Skeletal muscle cell (primary cell): ENCODE data around the gene EEF1AKMT4.
A peak's percentile ranks its signal among the peaks of the same experiment; 100 is the strongest.
"Not testable (repeated sequence)": the region's sequence is repeated elsewhere in the genome, so short reads cannot be mapped to it uniquely, and the experiment has no call there.

ENCODE experiments used
- DNase-seq: peaks from one replicate; pipeline ENCODE4 v3.0.0-alpha.2; 2010; ENCODE audit warnings: low read depth
- H3K4me3 ChIP-seq: 2 replicates; pipeline ENCODE4 v1.5.1; 2011; ENCODE audit warnings: low read depth, mild to moderate bottlenecking, control low read depth, low read length, moderate library complexity

EEF1AKMT4 gene

DNA sequence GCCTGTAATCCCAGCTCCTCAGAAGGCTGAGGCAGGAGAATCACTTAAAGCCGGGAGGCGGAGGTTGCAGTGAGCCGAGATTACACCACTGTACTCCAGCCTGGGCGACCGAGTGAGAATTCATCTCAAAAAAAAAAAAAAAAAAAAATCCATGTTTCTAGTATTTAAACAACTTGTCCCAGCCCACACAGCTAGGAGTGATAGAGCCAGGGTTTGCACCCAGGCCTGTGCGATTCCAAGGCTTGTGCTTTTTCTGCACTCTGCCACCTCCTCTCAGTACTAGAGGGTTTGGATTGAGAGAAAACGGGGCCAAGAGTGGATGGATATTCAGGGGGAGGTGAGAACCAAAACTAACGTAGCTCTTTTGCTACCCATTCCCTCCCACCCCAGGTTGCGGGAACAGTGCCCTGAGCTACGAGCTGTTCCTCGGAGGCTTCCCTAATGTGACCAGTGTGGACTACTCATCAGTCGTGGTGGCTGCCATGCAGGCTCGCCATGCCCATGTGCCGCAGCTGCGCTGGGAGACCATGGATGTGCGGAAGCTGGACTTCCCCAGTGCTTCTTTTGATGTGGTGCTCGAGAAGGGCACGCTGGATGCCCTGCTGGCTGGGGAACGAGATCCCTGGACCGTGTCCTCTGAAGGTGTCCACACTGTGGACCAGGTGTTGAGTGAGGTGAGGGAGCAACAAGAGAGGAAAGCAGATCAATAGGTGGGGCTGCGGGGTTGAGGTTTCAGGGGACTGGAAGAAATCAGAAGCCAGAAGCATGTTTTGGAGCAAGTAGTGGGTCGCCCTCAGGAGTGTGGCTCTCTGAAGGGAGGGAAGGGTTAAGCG is 7.8 kb downstream of the EEF1AKMT4 start:
- no peak overlapping the region for H3K4me3 ChIP-seq
- DNase-seq: no peak

GRCh38 chr3:184258926-184259325 is 9.5 kb downstream of the EEF1AKMT4 start:
- DNase-seq: no peak
- no peak overlapping the region for H3K4me3 ChIP-seq

GRCh38 chr3:184259396-184259877 is 10.0 kb downstream of the EEF1AKMT4 start:
- DNase-seq: no peak
- H3K4me3 ChIP-seq: no peak overlapping the region

DNA sequence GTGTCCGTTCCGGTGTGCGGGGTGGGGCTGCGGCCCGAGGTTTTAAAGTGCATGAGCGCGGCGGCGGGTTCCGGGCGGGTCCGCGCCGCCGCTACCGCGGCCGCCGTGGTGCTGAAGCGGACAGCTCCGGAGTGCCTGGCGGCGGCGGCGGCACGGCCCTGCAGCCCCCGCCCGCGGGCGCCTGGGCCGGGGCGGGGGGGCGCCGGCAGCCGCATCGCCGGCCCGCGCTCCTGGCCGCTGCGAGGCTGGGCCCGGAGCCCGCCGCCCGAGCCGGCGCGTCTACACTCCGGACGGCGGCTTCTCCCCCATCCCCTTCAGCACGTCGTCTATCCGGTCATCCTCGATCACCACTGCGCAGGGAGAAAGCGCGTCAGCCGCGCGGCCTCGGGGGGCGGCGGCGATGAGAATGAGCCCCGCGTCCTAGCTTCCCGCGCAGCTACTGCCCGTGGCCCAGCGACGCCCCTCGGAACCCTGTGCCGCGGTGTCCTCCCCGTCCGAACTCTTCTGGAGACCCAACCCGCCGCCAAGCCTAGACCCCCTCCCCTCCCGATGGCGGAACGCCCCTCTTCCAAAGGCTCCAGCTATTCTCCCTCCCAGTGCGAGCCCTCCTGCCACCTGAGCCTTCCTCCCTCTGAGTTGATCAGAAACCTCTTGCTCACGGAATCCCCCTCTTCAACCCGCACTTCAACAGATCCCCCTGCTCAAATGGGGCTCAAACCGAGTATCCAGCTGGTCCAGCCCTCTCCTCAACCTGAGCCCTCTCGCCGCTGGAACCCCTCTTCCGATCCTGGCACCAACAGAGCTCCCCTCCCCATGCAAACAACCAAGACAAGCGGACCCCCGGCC is 10.6 kb downstream of the EEF1AKMT4 start:
- peak overlapping the region; percentile 51 for H3K4me3 ChIP-seq
- DNase-seq: no peak

- DNase-seq: no peak
- peak overlapping the region; percentile 51 for H3K4me3 ChIP-seq
These were observed 11.3 kb downstream of the EEF1AKMT4 start for GRCh38 chr3:184260724-184261269.

- no peak for DNase-seq
- peak within 1 kb of the TSS; percentile 51 for H3K4me3 ChIP-seq
These were observed 11.9 kb downstream of the EEF1AKMT4 start, which contains the start of gene CAMK2N2 for GRCh38 chr3:184261270-184261853. TSS of gene CAMK2N2 (minus strand) at chr3:184261553. CDS start at chr3:184261285, 268 bp downstream.

DNA sequence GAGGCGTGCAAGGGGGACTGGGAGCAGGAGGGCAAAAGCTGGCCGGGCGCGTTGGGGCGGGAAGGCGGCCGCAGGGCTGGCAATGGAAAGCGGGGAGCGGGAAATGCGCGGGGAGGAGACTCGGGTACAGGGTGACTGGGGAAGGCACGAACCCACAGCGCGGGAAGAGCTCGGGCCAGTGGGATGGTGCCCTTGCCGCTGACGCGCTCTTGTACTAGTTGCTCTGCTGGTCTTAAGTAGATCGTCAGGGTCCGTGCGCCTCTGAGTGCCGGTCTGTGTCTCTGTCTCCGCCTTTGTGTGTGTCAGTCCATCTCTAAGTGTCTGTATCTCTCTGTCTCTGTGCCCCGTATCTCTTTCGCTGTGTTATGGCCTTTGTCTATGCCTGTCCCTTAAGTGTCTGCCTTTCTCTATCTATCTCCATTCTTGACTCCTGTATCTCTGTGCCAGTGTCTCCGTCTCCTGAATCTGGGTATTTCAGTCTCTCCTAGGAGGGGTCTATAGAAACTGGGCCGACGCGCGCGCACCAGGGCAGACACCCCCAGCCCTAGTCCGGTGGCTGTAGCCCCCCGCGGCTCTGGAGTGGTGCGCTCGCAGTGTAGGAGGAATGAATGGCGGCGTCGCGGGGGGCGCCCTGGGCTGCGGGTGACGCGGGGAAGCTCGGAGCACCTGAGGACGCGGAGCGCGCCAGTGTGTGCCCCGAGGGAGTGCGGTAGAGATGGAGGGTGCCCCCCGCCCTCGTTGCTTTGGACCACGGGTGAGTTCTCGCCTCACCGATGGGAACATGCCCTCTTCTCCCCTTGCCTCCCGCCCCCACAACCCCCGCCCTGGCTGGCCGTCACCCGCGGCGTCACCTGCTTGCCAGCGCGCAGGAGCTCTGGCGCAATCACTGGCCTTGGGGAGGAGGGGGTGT is 12.6 kb downstream of the EEF1AKMT4 start:
- peak overlapping the region; percentile 51 for H3K4me3 ChIP-seq
- DNase-seq: no peak

DNA sequence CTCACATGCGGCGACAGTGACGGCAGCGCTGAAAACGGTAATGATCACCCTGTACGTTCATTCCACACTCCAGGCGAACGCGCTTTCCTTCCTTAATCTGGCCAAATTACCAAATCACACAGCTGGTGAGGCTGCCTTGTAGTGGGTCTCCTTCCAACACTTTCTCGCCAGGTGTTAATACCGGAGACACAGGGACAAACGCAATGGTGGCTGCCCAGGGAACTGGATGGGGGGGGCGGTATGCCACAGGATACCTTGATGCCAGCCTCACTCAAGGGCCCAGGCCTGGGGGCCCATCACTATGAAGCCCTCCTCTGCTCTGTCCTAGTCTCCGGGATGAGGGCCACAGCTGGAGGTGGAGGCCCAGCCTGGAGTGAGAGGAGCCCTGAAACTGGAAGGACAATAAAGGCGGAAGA is 13.3 kb downstream of the EEF1AKMT4 start:
- no peak for DNase-seq
- H3K4me3 ChIP-seq: no peak overlapping the region

DNA sequence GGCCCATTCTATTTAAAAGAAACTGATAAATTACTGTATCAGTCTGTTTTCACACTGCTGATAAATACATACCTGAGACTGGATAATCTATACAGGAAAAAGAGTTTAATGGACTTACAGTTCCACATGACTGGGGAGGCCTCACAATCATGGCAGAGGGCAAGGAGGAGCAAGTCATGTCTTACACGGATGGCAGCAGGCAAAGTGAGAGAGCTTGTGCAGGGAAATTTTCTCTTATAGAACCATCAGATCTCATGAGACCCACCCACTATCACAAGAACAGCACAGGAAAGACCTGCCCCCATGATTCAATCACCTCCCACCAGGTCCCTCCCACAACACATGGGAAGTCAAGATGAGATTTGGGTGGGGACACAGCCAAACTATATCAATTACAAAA is 17.8 kb downstream of the EEF1AKMT4 start:
- DNase-seq, H3K4me3 ChIP-seq: not testable (repeated sequence)

DNA sequence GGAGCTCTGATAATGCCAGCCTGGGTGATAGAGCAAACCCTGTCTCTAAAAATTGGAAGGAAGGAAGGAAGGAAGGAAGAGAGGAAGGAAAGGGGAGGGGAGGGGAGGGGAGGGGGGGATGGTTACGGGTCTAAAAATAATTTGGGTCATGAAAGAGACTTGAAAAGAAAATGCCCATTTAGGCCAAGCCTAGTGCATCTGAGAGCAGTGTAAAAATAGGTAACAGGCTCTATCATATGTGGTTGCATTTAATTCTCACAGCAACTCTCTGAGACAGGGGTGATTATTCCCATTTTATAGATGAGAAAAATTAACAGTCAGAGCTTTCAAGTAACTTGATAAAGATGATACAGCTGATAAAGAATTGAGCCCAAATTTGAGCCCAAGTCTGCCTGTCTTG is 22.8 kb downstream of the EEF1AKMT4 start:
- DNase-seq: no peak
- no peak overlapping the region for H3K4me3 ChIP-seq

GRCh38 chr3:184275381-184275701 is 25.9 kb downstream of the EEF1AKMT4 start:
- H3K4me3 ChIP-seq: no peak overlapping the region
- DNase-seq: no peak

- DNase-seq: no peak
- H3K4me3 ChIP-seq: no peak within 1 kb of the TSS
These were observed 26.8 kb downstream of the EEF1AKMT4 start, which contains the start of gene ECE2 for GRCh38 chr3:184275961-184276910. TSS of gene ECE2 (plus strand) at chr3:184276022. CDS start at chr3:184276154, 132 bp downstream.

GRCh38 chr3:184277366-184277765 is 27.9 kb downstream of the EEF1AKMT4 start:
- no peak for DNase-seq

GRCh38 chr3:184282941-184283340 is 33.5 kb downstream of the EEF1AKMT4 start:
- no peak overlapping the region for H3K4me3 ChIP-seq
- DNase-seq: no peak

More at GRCh38 chr3:184277366-184277765, 27.9 kb downstream of the EEF1AKMT4 start:
- no peak overlapping the region for H3K4me3 ChIP-seq

- no peak overlapping the region for H3K4me3 ChIP-seq
- no peak for DNase-seq
These were observed 34.2 kb downstream of the EEF1AKMT4 start for GRCh38 chr3:184283681-184284080.

DNA sequence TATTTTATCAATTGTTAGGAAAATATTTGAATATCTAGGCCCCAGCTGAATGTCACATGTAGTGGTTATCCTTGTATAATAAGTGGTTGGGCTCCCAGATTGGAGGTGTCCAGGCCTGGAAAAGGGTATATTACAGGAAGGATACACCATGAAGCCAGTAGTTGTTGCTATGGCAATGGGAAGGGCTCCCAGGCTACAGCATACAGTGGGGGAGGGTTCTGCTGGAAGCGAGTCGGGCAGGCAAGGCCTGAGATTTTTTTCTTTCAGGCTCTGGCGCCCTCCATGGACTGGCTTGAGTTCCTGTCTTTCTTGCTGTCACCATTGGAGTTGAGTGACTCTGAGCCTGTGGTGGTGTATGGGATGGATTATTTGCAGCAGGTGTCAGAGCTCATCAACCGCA is 35.2 kb downstream of the EEF1AKMT4 start:
- DNase-seq: peak; percentile 42
- no peak overlapping the region for H3K4me3 ChIP-seq

- no peak overlapping the region for H3K4me3 ChIP-seq
- DNase-seq: peak; percentile 8
These were observed 40.0 kb downstream of the EEF1AKMT4 start for GRCh38 chr3:184289426-184289938.
